ENCODE data around the gene PSMD7.

DNA sequence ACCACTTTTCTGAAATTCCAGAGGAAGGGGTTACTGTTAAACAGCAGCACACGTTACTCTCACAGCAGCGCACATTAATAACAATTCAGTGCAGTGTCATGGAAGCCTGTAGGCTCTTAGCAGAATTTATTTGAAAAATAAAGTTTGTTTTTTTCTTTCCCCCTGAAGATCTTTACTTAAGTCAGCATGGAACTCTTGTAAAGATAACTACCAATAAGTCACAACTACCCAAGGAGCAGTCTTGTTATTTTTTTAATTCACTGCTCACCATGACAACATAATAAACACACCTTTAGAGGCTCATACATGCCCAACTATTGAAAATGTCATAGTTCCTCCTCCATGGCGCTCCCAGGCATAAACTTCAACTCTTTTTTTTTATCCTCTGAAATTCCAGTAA is 31.8 kb upstream of the PSMD7 start:
- TF ChIP-seq POLR2AphosphoS5 (IDR thresholded peaks at IDR 0.05; ENCODE audit: low read depth, low read length) = no peak
- no peak for TF ChIP-seq YY1 (IDR thresholded peaks at IDR 0.05; ENCODE audit: extremely low read depth, insufficient replicate concordance, low read depth, low read length)
- TF ChIP-seq EGR1 (IDR thresholded peaks at IDR 0.05; ENCODE audit: low read depth) = no peak
- TF ChIP-seq, protein P1, sequence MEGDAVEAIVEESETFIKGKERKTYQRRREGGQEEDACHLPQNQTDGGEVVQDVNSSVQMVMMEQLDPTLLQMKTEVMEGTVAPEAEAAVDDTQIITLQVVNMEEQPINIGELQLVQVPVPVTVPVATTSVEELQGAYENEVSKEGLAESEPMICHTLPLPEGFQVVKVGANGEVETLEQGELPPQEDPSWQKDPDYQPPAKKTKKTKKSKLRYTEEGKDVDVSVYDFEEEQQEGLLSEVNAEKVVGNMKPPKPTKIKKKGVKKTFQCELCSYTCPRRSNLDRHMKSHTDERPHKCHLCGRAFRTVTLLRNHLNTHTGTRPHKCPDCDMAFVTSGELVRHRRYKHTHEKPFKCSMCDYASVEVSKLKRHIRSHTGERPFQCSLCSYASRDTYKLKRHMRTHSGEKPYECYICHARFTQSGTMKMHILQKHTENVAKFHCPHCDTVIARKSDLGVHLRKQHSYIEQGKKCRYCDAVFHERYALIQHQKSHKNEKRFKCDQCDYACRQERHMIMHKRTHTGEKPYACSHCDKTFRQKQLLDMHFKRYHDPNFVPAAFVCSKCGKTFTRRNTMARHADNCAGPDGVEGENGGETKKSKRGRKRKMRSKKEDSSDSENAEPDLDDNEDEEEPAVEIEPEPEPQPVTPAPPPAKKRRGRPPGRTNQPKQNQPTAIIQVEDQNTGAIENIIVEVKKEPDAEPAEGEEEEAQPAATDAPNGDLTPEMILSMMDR (IDR thresholded peaks at IDR 0.05 in 2 of 3, conservative IDR thresholded peaks at IDR 0.05 in 1 of 3; ENCODE audit: borderline replicate concordance in 1 of 3, insufficient read depth in 1 of 3, low read depth in 2 of 3, low read length in 2 of 3) = no peak
- no peak for TF ChIP-seq POLR2A (IDR thresholded peaks at IDR 0.05; ENCODE audit: borderline replicate concordance, extremely low read depth, insufficient read depth, insufficient read length)
- TF ChIP-seq, protein P2, sequence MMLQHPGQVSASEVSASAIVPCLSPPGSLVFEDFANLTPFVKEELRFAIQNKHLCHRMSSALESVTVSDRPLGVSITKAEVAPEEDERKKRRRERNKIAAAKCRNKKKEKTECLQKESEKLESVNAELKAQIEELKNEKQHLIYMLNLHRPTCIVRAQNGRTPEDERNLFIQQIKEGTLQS (IDR thresholded peaks at IDR 0.05) = no peak
- no peak for TF ChIP-seq EZH2 (IDR thresholded peaks at IDR 0.05)
- TF ChIP-seq FOSL1 (IDR thresholded peaks at IDR 0.05; ENCODE audit: low read depth) = no peak

Data from HCT116 (cell line).